Measurements from ENCODE around the gene SURF6.
"Not testable (repeated sequence)": the region's sequence is repeated elsewhere in the genome, so short reads cannot be mapped to it uniquely, and the experiment has no call there.

The SURF6 gene

GRCh38 chr9:133321411-133321935, 14.5 kb downstream of the SURF6 start:
- H3K9me2 ChIP-seq (replicated peaks; ENCODE audit: control insufficient read depth, low read length) = no peaks in the 10 kb centered on the region
- no peaks in the 10 kb centered on the region for H3K36me3 ChIP-seq (ENCODE audit: control insufficient read depth, low read length)
- no peaks in the 10 kb centered on the region for H3K4me1 ChIP-seq (ENCODE audit: control insufficient read depth, low read length)
- no peaks in the 10 kb centered on the region for H3F3A ChIP-seq (ENCODE audit: control insufficient read depth, insufficient read depth)
- no peak overlapping the region for H3K4me2 ChIP-seq (ENCODE audit: low read length)
- no peaks in the 10 kb centered on the region for H3K27me3 ChIP-seq (ENCODE audit: control insufficient read depth, low read length)
- H3K4me3 ChIP-seq (ENCODE audit: low read length) = no peak overlapping the region
- H3K27ac ChIP-seq (ENCODE audit: low read depth, low read length) = no peak overlapping the region
- no peaks in the 10 kb centered on the region for H3K79me2 ChIP-seq (ENCODE audit: control insufficient read depth, low read length)
- H4K20me1 ChIP-seq (ENCODE audit: control insufficient read depth, insufficient read depth, low read depth, low read length) = no peaks in the 10 kb centered on the region
- H3K9me3 ChIP-seq (ENCODE audit: control insufficient read depth, insufficient read depth, low read length) = no peaks in the 10 kb centered on the region
- no peak for TF ChIP-seq CTCF (IDR thresholded peaks at IDR 0.05; ENCODE audit: low read depth, low read length, poor library complexity, severe bottlenecking)
- no peak for TF ChIP-seq EZH2phosphoT487 (IDR thresholded peaks at IDR 0.05; ENCODE audit: borderline replicate concordance, low read length)

GRCh38 chr9:133320421-133320881, 15.5 kb downstream of the SURF6 start:
- H3K27me3 ChIP-seq (ENCODE audit: control insufficient read depth, low read length) = no peaks in the 10 kb centered on the region
- H3K36me3 ChIP-seq (ENCODE audit: control insufficient read depth, low read length) = no peaks in the 10 kb centered on the region
- H3F3A ChIP-seq (ENCODE audit: control insufficient read depth, insufficient read depth) = no peaks in the 10 kb centered on the region
- H3K79me2 ChIP-seq (ENCODE audit: control insufficient read depth, low read length) = no peaks in the 10 kb centered on the region
- H3K4me1 ChIP-seq (ENCODE audit: control insufficient read depth, low read length) = no peaks in the 10 kb centered on the region
- no peaks in the 10 kb centered on the region for H3K9me3 ChIP-seq (ENCODE audit: control insufficient read depth, insufficient read depth, low read length)
- no peaks in the 10 kb centered on the region for H3K9me2 ChIP-seq (replicated peaks; ENCODE audit: control insufficient read depth, low read length)
- H4K20me1 ChIP-seq (ENCODE audit: control insufficient read depth, insufficient read depth, low read depth, low read length) = no peaks in the 10 kb centered on the region
- H3K4me2 ChIP-seq (ENCODE audit: low read length) = no peak overlapping the region
- TF ChIP-seq CTCF (IDR thresholded peaks at IDR 0.05; ENCODE audit: low read depth, low read length, poor library complexity, severe bottlenecking) = no peak
- no peak for TF ChIP-seq EZH2phosphoT487 (IDR thresholded peaks at IDR 0.05; ENCODE audit: borderline replicate concordance, low read length)
- H3K4me3 ChIP-seq (ENCODE audit: low read length) = no peak overlapping the region
- no peak overlapping the region for H3K27ac ChIP-seq (ENCODE audit: low read depth, low read length)

- H3K36me3 ChIP-seq (ENCODE audit: control insufficient read depth, low read length); H3K4me3 ChIP-seq (ENCODE audit: low read length); H3K4me1 ChIP-seq (ENCODE audit: control insufficient read depth, low read length); H4K20me1 ChIP-seq (ENCODE audit: control insufficient read depth, insufficient read depth, low read depth, low read length); H3K9me2 ChIP-seq (replicated peaks; ENCODE audit: control insufficient read depth, low read length); H3K27me3 ChIP-seq (ENCODE audit: control insufficient read depth, low read length); H3K4me2 ChIP-seq (ENCODE audit: low read length); H3F3A ChIP-seq (ENCODE audit: control insufficient read depth, insufficient read depth); H3K9me3 ChIP-seq (ENCODE audit: control insufficient read depth, insufficient read depth, low read length); H3K27ac ChIP-seq (ENCODE audit: low read depth, low read length); H3K79me2 ChIP-seq (ENCODE audit: control insufficient read depth, low read length): not testable (repeated sequence)
Measured at GRCh38 chr9:133317551-133317950, 18.4 kb downstream of the SURF6 start.

- no peak overlapping the region for H3K4me2 ChIP-seq (ENCODE audit: low read length)
- no peak for TF ChIP-seq CTCF (IDR thresholded peaks at IDR 0.05; ENCODE audit: low read depth, low read length, poor library complexity, severe bottlenecking)
- TF ChIP-seq EZH2phosphoT487 (IDR thresholded peaks at IDR 0.05; ENCODE audit: borderline replicate concordance, low read length) = no peak
Measured at GRCh38 chr9:133315997-133316396, 20.0 kb downstream of the SURF6 start.

More at GRCh38 chr9:133315997-133316396, 20.0 kb downstream of the SURF6 start:
- H3K36me3 ChIP-seq (ENCODE audit: control insufficient read depth, low read length) = no peaks in the 10 kb centered on the region
- no peaks in the 10 kb centered on the region for H3K9me3 ChIP-seq (ENCODE audit: control insufficient read depth, insufficient read depth, low read length)
- H3K27me3 ChIP-seq (ENCODE audit: control insufficient read depth, low read length) = no peaks in the 10 kb centered on the region
- no peaks in the 10 kb centered on the region for H3K4me1 ChIP-seq (ENCODE audit: control insufficient read depth, low read length)
- no peaks in the 10 kb centered on the region for H3K79me2 ChIP-seq (ENCODE audit: control insufficient read depth, low read length)
- H4K20me1 ChIP-seq (ENCODE audit: control insufficient read depth, insufficient read depth, low read depth, low read length) = no peaks in the 10 kb centered on the region
- H3F3A ChIP-seq (ENCODE audit: control insufficient read depth, insufficient read depth) = no peaks in the 10 kb centered on the region
- H3K4me3 ChIP-seq (ENCODE audit: low read length) = no peak overlapping the region
- H3K27ac ChIP-seq (ENCODE audit: low read depth, low read length) = no peak overlapping the region
- H3K9me2 ChIP-seq (replicated peaks; ENCODE audit: control insufficient read depth, low read length) = no peaks in the 10 kb centered on the region
